GM12875 (cell line): Measurements from ENCODE around the gene ADAMTS6.
"Not testable (repeated sequence)": the region's sequence is repeated elsewhere in the genome, so short reads cannot be mapped to it uniquely, and the experiment has no call there.

ENCODE experiments used
- H3K4me3 ChIP-seq: one replicate; pipeline ENCODE4 v1.5.1; 2011; ENCODE audit warnings: low read depth, low read length, control low read depth
- CTCF ChIP-seq: IDR thresholded peaks from 2 replicates; pipeline ENCODE4 v1.5.1; 2011; ENCODE audit warnings: low read depth, mild to moderate bottlenecking, control low read depth, inconsistent platforms, low read length, moderate library complexity, borderline replicate concordance; ENCODE audit not compliant: insufficient read depth

The ADAMTS6 gene

GRCh38 chr5:65481635-65482295, at the start of gene ADAMTS6:
TSS of gene ADAMTS6 (minus strand) at chr5:65481920. CDS start at chr5:65473673, 8,247 bp downstream.
- peak within 1 kb of the TSS; percentile 66 for H3K4me3 ChIP-seq
- TF ChIP-seq CTCF: no peak

GRCh38 chr5:65530904-65531303, 49.2 kb upstream of the ADAMTS6 start:
- H3K4me3 ChIP-seq: no peak overlapping the region
- no peak for TF ChIP-seq CTCF

GRCh38 chr5:65525726-65526125, 44.0 kb upstream of the ADAMTS6 start:
- TF ChIP-seq CTCF: no peak
- H3K4me3 ChIP-seq: no peak overlapping the region

GRCh38 chr5:65512170-65512937, 30.6 kb upstream of the ADAMTS6 start:
- no peak overlapping the region for H3K4me3 ChIP-seq
- no peak for TF ChIP-seq CTCF

- no peak for TF ChIP-seq CTCF
- no peak overlapping the region for H3K4me3 ChIP-seq
Observed at GRCh38 chr5:65508978-65509377, 27.3 kb upstream of the ADAMTS6 start.

GRCh38 chr5:65506961-65507360, 25.2 kb upstream of the ADAMTS6 start:
- no peak for TF ChIP-seq CTCF
- no peak overlapping the region for H3K4me3 ChIP-seq

GRCh38 chr5:65489119-65489518, 7.4 kb upstream of the ADAMTS6 start:
- no peak for TF ChIP-seq CTCF
- H3K4me3 ChIP-seq: no peak overlapping the region

GRCh38 chr5:65488038-65488687, 6.4 kb upstream of the ADAMTS6 start:
- H3K4me3 ChIP-seq: not testable (repeated sequence)

GRCh38 chr5:65486803-65487202, 5.1 kb upstream of the ADAMTS6 start:
- not testable (repeated sequence) for H3K4me3 ChIP-seq
